Measurements from ENCODE around the gene REC8. TPM values are rescaled to one million over a fixed set of nuclear protein-coding genes. Genes with fewer than 3 reads are reported as not detected.
A peak's percentile ranks its signal among the peaks of the same experiment; 100 is the strongest.

REC8 gene
- total RNA-seq, 1 donor from 2014 or later = 34.6 TPM

DNA sequence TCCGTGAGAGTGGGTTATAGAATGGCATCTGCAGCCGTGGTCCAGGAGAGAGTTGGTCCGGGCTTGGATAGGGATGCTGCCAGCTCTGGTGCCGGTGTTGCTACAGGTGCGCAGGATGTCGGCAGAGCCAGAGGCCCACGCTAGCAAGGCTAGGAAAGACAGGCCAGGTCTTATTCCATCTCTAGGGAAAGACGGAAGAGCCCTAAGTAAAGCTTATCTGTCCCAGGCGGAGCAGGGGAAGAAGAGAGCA lies 36.4 kb upstream of the REC8 start:
- Mint-ChIP-seq H3K36me3 (peaks cover 27% of the 10 kb centered on the region), H3K27ac (no peak overlapping the region), H3K9me3 (no peaks in the 10 kb centered on the region), H3K4me3 (peak overlapping the region; percentile 87), H3K4me1 (peaks cover 27% of the 10 kb centered on the region), H3K27me3 (ENCODE audit: insufficient read depth, low read depth) (peaks cover 7% of the 10 kb centered on the region)
- peaks cover 50% of the 10 kb centered on the region for H3F3A ChIP-seq (ENCODE audit: low read depth)
- peak overlapping the region; percentile 71 for H2AFZ ChIP-seq (replicated peaks)
- DNase-seq (ENCODE audit: low spot score) = no peak
- peaks cover 15% of the 10 kb centered on the region for H3K79me2 ChIP-seq (ENCODE audit: low read depth)
- peaks cover 9% of the 10 kb centered on the region for H3K27me3 ChIP-seq
- H3K9me3 ChIP-seq (ENCODE audit: low read depth) = no peaks in the 10 kb centered on the region
- peaks cover 22% of the 10 kb centered on the region for H4K20me1 ChIP-seq (ENCODE audit: low read depth)
- no peak overlapping the region for H3K27ac ChIP-seq
- peak overlapping the region; percentile 89 for H3K4me3 ChIP-seq
- peaks cover 13% of the 10 kb centered on the region for H3K4me1 ChIP-seq
- H3K36me3 ChIP-seq = no peaks in the 10 kb centered on the region
- no peak overlapping the region for H3K9ac ChIP-seq
- TF ChIP-seq EZH2phosphoT487 (IDR thresholded peaks at IDR 0.05) (no peak), EZH2 (IDR thresholded peaks at IDR 0.05) (no peak), CTCF (IDR thresholded peaks at IDR 0.05) (no peak)
- peak overlapping the region; percentile 91 for H3K4me2 ChIP-seq

GRCh38 chr14:24135834-24136683 lies 35.8 kb upstream of the REC8 start, which contains the start of gene PSME1:
TSS of gene PSME1 (plus strand) at chr14:24136194. CDS start at chr14:24136263, 69 bp downstream.
- peak; percentile 96 for DNase-seq (ENCODE audit: low spot score)
- no peak for TF ChIP-seq EZH2phosphoT487 (IDR thresholded peaks at IDR 0.05)
- Histone ChIP-seq H3K36me3 (no peaks in the 10 kb centered on the region), H3K4me1 (peaks cover 13% of the 10 kb centered on the region), H3K4me2 (peak within 1 kb of the TSS; percentile 91), H3K4me3 (peak within 1 kb of the TSS; percentile 89), H4K20me1 (ENCODE audit: low read depth) (peaks cover 23% of the 10 kb centered on the region), H3K27ac (no peak within 1 kb of the TSS), H3K79me2 (ENCODE audit: low read depth) (peaks cover 20% of the 10 kb centered on the region), H2AFZ (replicated peaks) (peak within 1 kb of the TSS; percentile 71), H3K27me3 (peaks cover 9% of the 10 kb centered on the region), H3F3A (ENCODE audit: low read depth) (peaks cover 55% of the 10 kb centered on the region), H3K9ac (no peak within 1 kb of the TSS), H3K9me3 (ENCODE audit: low read depth) (no peaks in the 10 kb centered on the region)
- peaks cover 7% of the 10 kb centered on the region for H3K27me3 Mint-ChIP-seq (ENCODE audit: insufficient read depth, low read depth)
- H3K36me3 Mint-ChIP-seq = peaks cover 27% of the 10 kb centered on the region
- no peak within 1 kb of the TSS for H3K27ac Mint-ChIP-seq
- peaks cover 27% of the 10 kb centered on the region for H3K4me1 Mint-ChIP-seq
- no peaks in the 10 kb centered on the region for H3K9me3 Mint-ChIP-seq
- H3K4me3 Mint-ChIP-seq = peak within 1 kb of the TSS; percentile 87

DNA sequence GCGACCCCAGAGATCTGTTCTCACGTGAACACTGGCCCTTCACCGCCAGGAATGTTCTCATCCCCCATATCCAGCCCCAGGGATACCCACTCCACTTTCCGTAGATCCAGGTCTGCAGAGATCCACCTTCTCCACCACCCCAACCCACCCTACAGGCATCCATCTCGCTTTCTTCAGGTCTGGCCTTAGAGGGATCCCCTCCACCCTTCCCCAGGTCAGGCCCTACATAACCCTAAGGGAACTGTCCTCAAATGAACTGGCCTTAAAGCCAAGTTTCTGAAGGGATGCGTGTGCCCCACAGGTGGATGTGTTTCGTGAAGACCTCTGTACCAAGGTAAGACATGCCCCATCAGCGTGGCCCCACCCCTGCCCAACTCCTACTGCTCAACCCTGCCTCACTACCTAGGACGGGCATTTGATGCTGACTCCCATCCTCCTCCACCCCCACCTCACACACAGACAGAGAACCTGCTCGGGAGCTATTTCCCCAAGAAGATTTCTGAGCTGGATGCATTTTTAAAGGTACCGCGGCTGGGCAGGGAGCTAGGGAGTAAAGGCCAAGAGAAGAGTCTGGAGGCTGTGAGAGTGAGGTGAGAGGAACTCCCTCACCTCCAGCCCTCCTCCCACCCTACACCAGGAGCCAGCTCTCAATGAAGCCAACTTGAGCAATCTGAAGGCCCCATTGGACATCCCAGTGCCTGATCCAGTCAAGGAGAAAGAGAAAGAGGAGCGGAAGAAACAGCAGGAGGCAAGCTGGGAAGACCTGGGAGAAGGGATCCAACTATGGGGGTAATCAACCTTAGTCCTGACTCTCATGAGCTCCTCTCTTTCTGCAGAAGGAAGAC lies 35.0 kb upstream of the REC8 start:
- H3K27ac Mint-ChIP-seq = no peak overlapping the region
- peaks cover 62% of the 10 kb centered on the region for H3F3A ChIP-seq (ENCODE audit: low read depth)
- H3K27me3 ChIP-seq = peaks cover 9% of the 10 kb centered on the region
- H3K79me2 ChIP-seq (ENCODE audit: low read depth) = peaks cover 20% of the 10 kb centered on the region
- no peak for DNase-seq (ENCODE audit: low spot score)
- TF ChIP-seq CTCF (IDR thresholded peaks at IDR 0.05) = no peak
- H4K20me1 ChIP-seq (ENCODE audit: low read depth) = peaks cover 23% of the 10 kb centered on the region
- H3K4me3 Mint-ChIP-seq = peak overlapping the region; percentile 83
- peaks cover 13% of the 10 kb centered on the region for H3K4me1 ChIP-seq
- H2AFZ ChIP-seq (replicated peaks) = no peak overlapping the region
- peaks cover 27% of the 10 kb centered on the region for H3K36me3 Mint-ChIP-seq
- peak overlapping the region; percentile 89 for H3K4me3 ChIP-seq
- no peaks in the 10 kb centered on the region for H3K36me3 ChIP-seq
- H3K9ac ChIP-seq = no peak overlapping the region
- H3K9me3 Mint-ChIP-seq = no peaks in the 10 kb centered on the region
- no peaks in the 10 kb centered on the region for H3K9me3 ChIP-seq (ENCODE audit: low read depth)
- peaks cover 30% of the 10 kb centered on the region for H3K4me1 Mint-ChIP-seq
- H3K4me2 ChIP-seq = peak overlapping the region; percentile 91
- no peak overlapping the region for H3K27ac ChIP-seq
- peaks cover 11% of the 10 kb centered on the region for H3K27me3 Mint-ChIP-seq (ENCODE audit: insufficient read depth, low read depth)

All from neural progenitor cell (in vitro differentiated cells).